Measurements from ENCODE around the gene CAMK2N1. TPM values are rescaled to one million over a fixed set of nuclear protein-coding genes. Genes with fewer than 3 reads are reported as not detected.
A peak's percentile ranks its signal among the peaks of the same experiment; 100 is the strongest.

Gene CAMK2N1
- total and polyA plus RNA-seq, 10 of the 15 experiments (the other 5 are each of a cell fraction or from before 2014, with no cell fraction given), result 0.23 TPM; not detected in 9

DNA sequence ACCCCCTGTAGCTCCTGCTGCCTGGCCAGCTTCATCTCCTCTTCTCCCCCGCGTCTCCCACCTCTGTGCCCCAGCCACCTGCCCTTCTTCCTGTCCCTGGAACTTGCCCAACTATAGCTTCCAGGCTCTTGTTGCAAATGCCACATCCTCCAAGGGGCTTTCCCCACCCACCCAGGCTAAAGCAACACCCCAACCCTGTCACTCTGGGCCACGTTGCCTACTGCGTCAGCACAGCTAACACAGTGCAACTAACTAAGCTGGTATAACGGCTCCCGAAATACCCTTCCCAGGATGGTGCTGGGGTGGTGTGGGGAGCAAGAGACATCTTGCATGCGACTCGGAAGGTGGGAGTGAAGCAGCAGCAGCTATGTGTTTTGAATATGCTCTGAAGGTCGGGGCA lies 19.7 kb downstream of the CAMK2N1 start (continued):
- TF ChIP-seq, protein P1, sequence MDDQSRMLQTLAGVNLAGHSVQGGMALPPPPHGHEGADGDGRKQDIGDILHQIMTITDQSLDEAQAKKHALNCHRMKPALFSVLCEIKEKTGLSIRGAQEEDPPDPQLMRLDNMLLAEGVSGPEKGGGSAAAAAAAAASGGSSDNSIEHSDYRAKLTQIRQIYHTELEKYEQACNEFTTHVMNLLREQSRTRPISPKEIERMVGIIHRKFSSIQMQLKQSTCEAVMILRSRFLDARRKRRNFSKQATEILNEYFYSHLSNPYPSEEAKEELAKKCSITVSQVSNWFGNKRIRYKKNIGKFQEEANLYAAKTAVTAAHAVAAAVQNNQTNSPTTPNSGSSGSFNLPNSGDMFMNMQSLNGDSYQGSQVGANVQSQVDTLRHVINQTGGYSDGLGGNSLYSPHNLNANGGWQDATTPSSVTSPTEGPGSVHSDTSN (IDR thresholded peaks at IDR 0.05; ENCODE audit: insufficient replicate concordance, low read depth, low read length), result peak; percentile 46
- TF ChIP-seq ZNF24 (IDR thresholded peaks at IDR 0.05) (no peak), KDM1A (IDR thresholded peaks at IDR 0.05; ENCODE audit: borderline replicate concordance) (no peak), RFX5 (IDR thresholded peaks at IDR 0.05; ENCODE audit: low read depth, low read length) (no peak), EZH2 (IDR thresholded peaks at IDR 0.05; ENCODE audit: borderline replicate concordance, control insufficient read depth, low read depth, low read length) (no peak), NFYA (IDR thresholded peaks at IDR 0.05; ENCODE audit: borderline replicate concordance, low read depth, low read length) (no peak), CBX3 (IDR thresholded peaks at IDR 0.05; ENCODE audit: borderline replicate concordance, low read depth) (no peak), MXI1 (IDR thresholded peaks at IDR 0.05; ENCODE audit: low read depth, low read length) (no peak), KLF5 (IDR thresholded peaks at IDR 0.05; ENCODE audit: partially characterized antibody) (no peak), RCOR1 (conservative IDR thresholded peaks at IDR 0.05; ENCODE audit: low read depth, low read length) (no peak), ZSCAN29 (IDR thresholded peaks at IDR 0.05) (no peak)
- TF ChIP-seq, protein P2, sequence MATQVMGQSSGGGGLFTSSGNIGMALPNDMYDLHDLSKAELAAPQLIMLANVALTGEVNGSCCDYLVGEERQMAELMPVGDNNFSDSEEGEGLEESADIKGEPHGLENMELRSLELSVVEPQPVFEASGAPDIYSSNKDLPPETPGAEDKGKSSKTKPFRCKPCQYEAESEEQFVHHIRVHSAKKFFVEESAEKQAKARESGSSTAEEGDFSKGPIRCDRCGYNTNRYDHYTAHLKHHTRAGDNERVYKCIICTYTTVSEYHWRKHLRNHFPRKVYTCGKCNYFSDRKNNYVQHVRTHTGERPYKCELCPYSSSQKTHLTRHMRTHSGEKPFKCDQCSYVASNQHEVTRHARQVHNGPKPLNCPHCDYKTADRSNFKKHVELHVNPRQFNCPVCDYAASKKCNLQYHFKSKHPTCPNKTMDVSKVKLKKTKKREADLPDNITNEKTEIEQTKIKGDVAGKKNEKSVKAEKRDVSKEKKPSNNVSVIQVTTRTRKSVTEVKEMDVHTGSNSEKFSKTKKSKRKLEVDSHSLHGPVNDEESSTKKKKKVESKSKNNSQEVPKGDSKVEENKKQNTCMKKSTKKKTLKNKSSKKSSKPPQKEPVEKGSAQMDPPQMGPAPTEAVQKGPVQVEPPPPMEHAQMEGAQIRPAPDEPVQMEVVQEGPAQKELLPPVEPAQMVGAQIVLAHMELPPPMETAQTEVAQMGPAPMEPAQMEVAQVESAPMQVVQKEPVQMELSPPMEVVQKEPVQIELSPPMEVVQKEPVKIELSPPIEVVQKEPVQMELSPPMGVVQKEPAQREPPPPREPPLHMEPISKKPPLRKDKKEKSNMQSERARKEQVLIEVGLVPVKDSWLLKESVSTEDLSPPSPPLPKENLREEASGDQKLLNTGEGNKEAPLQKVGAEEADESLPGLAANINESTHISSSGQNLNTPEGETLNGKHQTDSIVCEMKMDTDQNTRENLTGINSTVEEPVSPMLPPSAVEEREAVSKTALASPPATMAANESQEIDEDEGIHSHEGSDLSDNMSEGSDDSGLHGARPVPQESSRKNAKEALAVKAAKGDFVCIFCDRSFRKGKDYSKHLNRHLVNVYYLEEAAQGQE (IDR thresholded peaks at IDR 0.05; ENCODE audit: low read depth, low read length), result no peak
- TF ChIP-seq, protein P3, sequence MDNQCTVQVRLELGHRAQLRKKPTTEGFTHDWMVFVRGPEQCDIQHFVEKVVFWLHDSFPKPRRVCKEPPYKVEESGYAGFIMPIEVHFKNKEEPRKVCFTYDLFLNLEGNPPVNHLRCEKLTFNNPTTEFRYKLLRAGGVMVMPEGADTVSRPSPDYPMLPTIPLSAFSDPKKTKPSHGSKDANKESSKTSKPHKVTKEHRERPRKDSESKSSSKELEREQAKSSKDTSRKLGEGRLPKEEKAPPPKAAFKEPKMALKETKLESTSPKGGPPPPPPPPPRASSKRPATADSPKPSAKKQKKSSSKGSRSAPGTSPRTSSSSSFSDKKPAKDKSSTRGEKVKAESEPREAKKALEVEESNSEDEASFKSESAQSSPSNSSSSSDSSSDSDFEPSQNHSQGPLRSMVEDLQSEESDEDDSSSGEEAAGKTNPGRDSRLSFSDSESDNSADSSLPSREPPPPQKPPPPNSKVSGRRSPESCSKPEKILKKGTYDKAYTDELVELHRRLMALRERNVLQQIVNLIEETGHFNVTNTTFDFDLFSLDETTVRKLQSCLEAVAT (IDR thresholded peaks at IDR 0.05), result no peak
- TF ChIP-seq, protein P4, sequence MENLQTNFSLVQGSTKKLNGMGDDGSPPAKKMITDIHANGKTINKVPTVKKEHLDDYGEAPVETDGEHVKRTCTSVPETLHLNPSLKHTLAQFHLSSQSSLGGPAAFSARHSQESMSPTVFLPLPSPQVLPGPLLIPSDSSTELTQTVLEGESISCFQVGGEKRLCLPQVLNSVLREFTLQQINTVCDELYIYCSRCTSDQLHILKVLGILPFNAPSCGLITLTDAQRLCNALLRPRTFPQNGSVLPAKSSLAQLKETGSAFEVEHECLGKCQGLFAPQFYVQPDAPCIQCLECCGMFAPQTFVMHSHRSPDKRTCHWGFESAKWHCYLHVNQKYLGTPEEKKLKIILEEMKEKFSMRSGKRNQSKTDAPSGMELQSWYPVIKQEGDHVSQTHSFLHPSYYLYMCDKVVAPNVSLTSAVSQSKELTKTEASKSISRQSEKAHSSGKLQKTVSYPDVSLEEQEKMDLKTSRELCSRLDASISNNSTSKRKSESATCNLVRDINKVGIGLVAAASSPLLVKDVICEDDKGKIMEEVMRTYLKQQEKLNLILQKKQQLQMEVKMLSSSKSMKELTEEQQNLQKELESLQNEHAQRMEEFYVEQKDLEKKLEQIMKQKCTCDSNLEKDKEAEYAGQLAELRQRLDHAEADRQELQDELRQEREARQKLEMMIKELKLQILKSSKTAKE (IDR thresholded peaks at IDR 0.05; ENCODE audit: low read depth, poor library complexity, severe bottlenecking), result no peak
- TF ChIP-seq, protein P5, sequence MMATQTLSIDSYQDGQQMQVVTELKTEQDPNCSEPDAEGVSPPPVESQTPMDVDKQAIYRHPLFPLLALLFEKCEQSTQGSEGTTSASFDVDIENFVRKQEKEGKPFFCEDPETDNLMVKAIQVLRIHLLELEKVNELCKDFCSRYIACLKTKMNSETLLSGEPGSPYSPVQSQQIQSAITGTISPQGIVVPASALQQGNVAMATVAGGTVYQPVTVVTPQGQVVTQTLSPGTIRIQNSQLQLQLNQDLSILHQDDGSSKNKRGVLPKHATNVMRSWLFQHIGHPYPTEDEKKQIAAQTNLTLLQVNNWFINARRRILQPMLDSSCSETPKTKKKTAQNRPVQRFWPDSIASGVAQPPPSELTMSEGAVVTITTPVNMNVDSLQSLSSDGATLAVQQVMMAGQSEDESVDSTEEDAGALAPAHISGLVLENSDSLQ (IDR thresholded peaks at IDR 0.05), result peak; percentile 84
